Measurements from ENCODE around the gene REL.
"Not testable (repeated sequence)": the region's sequence is repeated elsewhere in the genome, so short reads cannot be mapped to it uniquely, and the experiment has no call there.

The REL gene

GRCh38 chr2:60881047-60881932 is at the start of gene REL:
REL (plus strand) TSS chr2:60881574; CDS start chr2:60881841, 267 bp downstream.
- DNase-seq = peak; percentile 32

- no peak for DNase-seq
These were observed 49.5 kb upstream of the REL start for GRCh38 chr2:60831921-60832320.

- no peak for DNase-seq
These were observed 48.8 kb upstream of the REL start for GRCh38 chr2:60832621-60833020.

- DNase-seq = no peak
These were observed 47.1 kb upstream of the REL start for GRCh38 chr2:60834270-60834717.

- no peak for DNase-seq
These were observed 44.9 kb upstream of the REL start for GRCh38 chr2:60836491-60836890.

- DNase-seq = no peak
These were observed 44.3 kb upstream of the REL start for GRCh38 chr2:60837123-60837522.

- DNase-seq = no peak
These were observed 42.9 kb upstream of the REL start for GRCh38 chr2:60838481-60838880.

GRCh38 chr2:60839126-60839813 is 42.1 kb upstream of the REL start:
- DNase-seq = no peak

- no peak for DNase-seq
These were observed 40.5 kb upstream of the REL start for GRCh38 chr2:60840880-60841279.

- no peak for DNase-seq
These were observed 38.4 kb upstream of the REL start for GRCh38 chr2:60843006-60843405.

GRCh38 chr2:60844105-60844504 is 37.3 kb upstream of the REL start:
- DNase-seq = no peak

- no peak for DNase-seq
These were observed 33.5 kb upstream of the REL start for GRCh38 chr2:60847854-60848253.

- DNase-seq = no peak
These were observed 32.2 kb upstream of the REL start for GRCh38 chr2:60849187-60849586.

- DNase-seq = no peak
These were observed 29.0 kb upstream of the REL start for GRCh38 chr2:60852282-60852860.

- DNase-seq = no peak
These were observed 27.8 kb upstream of the REL start for GRCh38 chr2:60853531-60853930.

GRCh38 chr2:60855989-60856669 is 25.2 kb upstream of the REL start:
- no peak for DNase-seq

GRCh38 chr2:60857056-60857455 is 24.3 kb upstream of the REL start:
- DNase-seq = no peak

GRCh38 chr2:60858897-60859311 is 22.5 kb upstream of the REL start:
- no peak for DNase-seq

GRCh38 chr2:60861736-60862135 is 19.6 kb upstream of the REL start:
- no peak for DNase-seq

GRCh38 chr2:60862642-60863041 is 18.7 kb upstream of the REL start:
- DNase-seq = no peak

GRCh38 chr2:60865361-60865760 is 16.0 kb upstream of the REL start:
- DNase-seq = not testable (repeated sequence)

GRCh38 chr2:60867007-60867406 is 14.4 kb upstream of the REL start:
- no peak for DNase-seq

- no peak for DNase-seq
These were observed 13.5 kb upstream of the REL start for GRCh38 chr2:60867848-60868247.

Data from NCI-H2029 treated with DMSO at 0.1 percent for 48 hours (cell line).